Neuronal stem cell (in vitro differentiated cells): ENCODE data around the gene THOC5.

Source experiments
- DNase-seq: peaks from one replicate; pipeline ENCODE4 v3.0.0-alpha.2; 2013; ENCODE audit warnings: low spot score
- H2AFZ ChIP-seq: one replicate; pipeline ENCODE4 v1.6.1; 2013; ENCODE audit warnings: mild to moderate bottlenecking, low read length, inconsistent platforms
- H2AK5ac ChIP-seq: 2 replicates; pipeline ENCODE4 v1.6.1; 2013; ENCODE audit warnings: low read depth, mild to moderate bottlenecking, inconsistent platforms, low read length, moderate library complexity, mixed read lengths
- H2BK120ac ChIP-seq: 2 replicates; pipeline ENCODE4 v1.6.1; 2013; ENCODE audit warnings: low read depth, mild to moderate bottlenecking, inconsistent platforms, low read length, moderate library complexity, mixed read lengths
- H2BK12ac ChIP-seq: one replicate; pipeline ENCODE4 v1.6.1; 2013; ENCODE audit warnings: low read length, inconsistent platforms
- H2BK15ac ChIP-seq: 2 replicates; pipeline ENCODE4 v1.6.1; 2013; ENCODE audit warnings: mild to moderate bottlenecking, low read length, inconsistent platforms, mixed read lengths
- H2BK5ac ChIP-seq: one replicate; pipeline ENCODE4 v1.6.1; 2013; ENCODE audit warnings: inconsistent platforms, mild to moderate bottlenecking, low read length, moderate library complexity
- H3K14ac ChIP-seq: one replicate; pipeline ENCODE4 v1.6.1; 2013; ENCODE audit warnings: low read length, inconsistent platforms
- H3K18ac ChIP-seq: 2 replicates; pipeline ENCODE4 v1.6.1; 2013; ENCODE audit warnings: low read length, inconsistent platforms
- H3K23ac ChIP-seq: 2 replicates; pipeline ENCODE4 v1.6.1; 2013; ENCODE audit warnings: low read depth, mild to moderate bottlenecking, mixed read lengths, low read length, inconsistent platforms; ENCODE audit not compliant: poor library complexity
- H3K27ac ChIP-seq: replicated peaks from 3 replicates; pipeline ENCODE4 v1.5.1; 2013; ENCODE audit warnings: low read length, inconsistent platforms
- H3K27me3 ChIP-seq, 3 experiments: 2 replicates each; pipeline ENCODE4 v1.6.1; 2013; ENCODE audit warnings: low read length in 3 of 3, mild to moderate bottlenecking in 2 of 3, inconsistent platforms in 1 of 3, low read depth in 1 of 3, mixed read lengths in 1 of 3, moderate library complexity in 1 of 3; ENCODE audit not compliant: control insufficient read depth in 3 of 3, insufficient read depth in 3 of 3
- H3K36me3 ChIP-seq, 2 donors: replicated peaks in 1 of 2; 2 replicates each; pipeline ENCODE4 v1.6.1; 2013; ENCODE audit warnings: low read length in 2 of 2; ENCODE audit not compliant: control insufficient read depth in 2 of 2, insufficient read depth in 2 of 2
- H3K4ac ChIP-seq: 2 replicates; pipeline ENCODE4 v1.6.1; 2013; ENCODE audit warnings: inconsistent platforms, mild to moderate bottlenecking, low read length, moderate library complexity
- H3K4me1 ChIP-seq, 2 donors: 1 replicate in 1 of 2; 2 replicates in 1 of 2; pipeline ENCODE4 v1.6.1; 2013; ENCODE audit warnings: low read length in 2 of 2, low read depth in 1 of 2; ENCODE audit not compliant: control insufficient read depth in 2 of 2, insufficient read depth in 1 of 2
- H3K4me2 ChIP-seq: one replicate; pipeline ENCODE4 v1.6.1; 2013; ENCODE audit warnings: mild to moderate bottlenecking, low read length, inconsistent platforms; ENCODE audit not compliant: insufficient read depth, poor library complexity, severe bottlenecking
- H3K4me3 ChIP-seq, 2 donors: 2 replicates each; pipeline ENCODE4 v1.5.1; 2013; ENCODE audit warnings: low read length in 2 of 2, mild to moderate bottlenecking in 2 of 2, inconsistent platforms in 1 of 2, moderate library complexity in 1 of 2
- H3K79me1 ChIP-seq: one replicate; pipeline ENCODE4 v1.6.1; 2013; ENCODE audit warnings: low read depth, mild to moderate bottlenecking, inconsistent platforms, low read length, moderate library complexity
- H3K9ac ChIP-seq: one replicate; pipeline ENCODE4 v1.6.1; 2013; ENCODE audit warnings: mild to moderate bottlenecking, low read depth, low read length, inconsistent platforms; ENCODE audit not compliant: poor library complexity
- H3K9me3 ChIP-seq, 2 donors: replicated peaks in 1 of 2; 2 replicates each; pipeline versions ENCODE3 to v1.6.1; 2013; ENCODE audit warnings: low read length in 2 of 2, mild to moderate bottlenecking in 2 of 2, inconsistent platforms in 1 of 2, low read depth in 1 of 2, mixed read lengths in 1 of 2, moderate library complexity in 1 of 2; ENCODE audit not compliant: control insufficient read depth in 2 of 2, insufficient read depth in 1 of 2
- H4K8ac ChIP-seq: one replicate; pipeline ENCODE4 v1.6.1; 2013; ENCODE audit warnings: low read depth, mild to moderate bottlenecking, inconsistent platforms, low read length, moderate library complexity
- H4K91ac ChIP-seq: one replicate; pipeline ENCODE4 v1.6.1; 2013; ENCODE audit warnings: low read length, low read depth, mild to moderate bottlenecking, inconsistent platforms; ENCODE audit not compliant: poor library complexity
- WGBS, 2 donors: extraction: QIAGEN DNeasy Blood & Tissue Kit; methylation state at CpG; one replicate each; pipeline ENCODE4 v1.1.7; 2013; ENCODE audit warnings: missing lambda C conversion rate in 2 of 2, mixed read lengths in 1 of 2; ENCODE audit not compliant: insufficient read length in 2 of 2, insufficient replicate concordance in 1 of 2; ENCODE audit errors: extremely low coverage in 2 of 2; 5-methylcytosine and 5-hydroxymethylcytosine counted together

Gene THOC5

DNA sequence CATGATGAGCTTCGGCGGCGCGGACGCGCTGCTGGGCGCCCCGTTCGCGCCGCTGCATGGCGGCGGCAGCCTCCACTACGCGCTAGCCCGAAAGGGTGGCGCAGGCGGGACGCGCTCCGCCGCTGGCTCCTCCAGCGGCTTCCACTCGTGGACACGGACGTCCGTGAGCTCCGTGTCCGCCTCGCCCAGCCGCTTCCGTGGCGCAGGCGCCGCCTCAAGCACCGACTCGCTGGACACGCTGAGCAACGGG is 73.4 kb downstream of the THOC5 start:
- peak overlapping the region in 1 of 2 donors; percentile 39 for H3K4me3 ChIP-seq
- peak overlapping the region; percentile 82 for H3K23ac ChIP-seq
- peaks cover 20 to 65% (median 46%) of the 10 kb centered on the region in 3 experiments for H3K27me3 ChIP-seq

GRCh38 chr22:29479417-29480261 is 73.9 kb downstream of the THOC5 start, which contains the start of gene NEFH:
Gene NEFH, plus strand, starts transcription at chr22:29480218. Its CDS starts 45 bp downstream, at chr22:29480263.
- Histone ChIP-seq H4K8ac (no peak within 1 kb of the TSS), H3K4me2 (peak within 1 kb of the TSS; percentile 55), H3K4ac (no peak within 1 kb of the TSS), H3K27me3 (peaks cover 20 to 65% (median 46%) of the 10 kb centered on the region in 3 experiments), H2BK120ac (no peak within 1 kb of the TSS), H3K14ac (no peak within 1 kb of the TSS), H3K9me3 (peaks cover 0 to 9% of the 10 kb centered on the region in 2 donors), H3K9ac (peak within 1 kb of the TSS; percentile 31), H2AFZ (peak within 1 kb of the TSS; percentile 86), H3K18ac (peak within 1 kb of the TSS; percentile 60), H2AK5ac (no peak within 1 kb of the TSS), H2BK5ac (no peak within 1 kb of the TSS), H2BK12ac (no peak within 1 kb of the TSS), H3K36me3 (peaks cover 0 to 1% of the 10 kb centered on the region in 2 donors), H2BK15ac (no peak within 1 kb of the TSS), H3K27ac (no peak within 1 kb of the TSS), H3K4me1 (peaks cover 15 to 18% of the 10 kb centered on the region in 2 donors), H3K23ac (peak within 1 kb of the TSS; percentile 82), H4K91ac (peak within 1 kb of the TSS; percentile 46), H3K79me1 (no peaks in the 10 kb centered on the region), H3K4me3 (peak within 1 kb of the TSS; percentile 39 to 63)
- no CpG with 5 or more reads among the region's 48 CpGs for WGBS, 2 donors
- DNase-seq = no peak

More for the DNA sequence above, 73.4 kb downstream of the THOC5 start:
- no peak overlapping the region for H3K14ac ChIP-seq
- no peak overlapping the region for H2BK120ac ChIP-seq
- H3K9me3 ChIP-seq = peaks cover 0 to 9% of the 10 kb centered on the region in 2 donors
- WGBS, 2 donors = no CpG with 5 or more reads among the region's 39 CpGs
- no peak for DNase-seq
- no peak overlapping the region for H3K27ac ChIP-seq
- H3K18ac ChIP-seq = peak overlapping the region; percentile 60
- peaks cover 0 to 2% of the 10 kb centered on the region in 2 donors for H3K36me3 ChIP-seq
- no peak overlapping the region for H2BK12ac ChIP-seq
- peaks cover 15 to 18% of the 10 kb centered on the region in 2 donors for H3K4me1 ChIP-seq
- H4K8ac ChIP-seq = no peak overlapping the region
- peak overlapping the region; percentile 29 for H3K4me2 ChIP-seq
- peak overlapping the region; percentile 31 for H3K9ac ChIP-seq
- H2AFZ ChIP-seq = peak overlapping the region; percentile 86
- H3K4ac ChIP-seq = no peak overlapping the region
- H2AK5ac ChIP-seq = no peak overlapping the region
- H4K91ac ChIP-seq = peak overlapping the region; percentile 46
- H3K79me1 ChIP-seq = no peaks in the 10 kb centered on the region
- no peak overlapping the region for H2BK15ac ChIP-seq
- no peak overlapping the region for H2BK5ac ChIP-seq

- Histone ChIP-seq H2BK120ac (no peak overlapping the region), H2AK5ac (no peak overlapping the region), H3K23ac (no peak overlapping the region), H3K36me3 (no peaks in the 10 kb centered on the region), H3K4me2 (no peak overlapping the region), H3K18ac (no peak overlapping the region), H4K91ac (no peak overlapping the region), H3K9ac (no peak overlapping the region), H3K4me3 (no peak overlapping the region), H3K9me3 (peaks cover 0 to 9% of the 10 kb centered on the region in 2 donors), H2BK12ac (no peak overlapping the region), H4K8ac (no peak overlapping the region), H3K14ac (no peak overlapping the region), H3K27me3 (peaks cover 20 to 68% (median 46%) of the 10 kb centered on the region in 3 experiments), H3K4ac (no peak overlapping the region), H3K27ac (no peak overlapping the region), H2BK15ac (no peak overlapping the region), H2BK5ac (no peak overlapping the region), H3K79me1 (no peaks in the 10 kb centered on the region), H3K4me1 (peaks cover 15 to 18% of the 10 kb centered on the region in 2 donors), H2AFZ (no peak overlapping the region)
- DNase-seq = peak; percentile 63
- no CpG with 5 or more reads among the region's 21 CpGs for WGBS, 2 donors
These were observed 75.0 kb downstream of the THOC5 start for GRCh38 chr22:29478326-29479276.
